ENCODE data around the gene GINS1.

- TF ChIP-seq CTCF (IDR thresholded peaks at IDR 0.05) (no peak), SIN3A (IDR thresholded peaks at IDR 0.05; ENCODE audit: borderline replicate concordance, insufficient read depth, low read depth, low read length) (no peak), REST (IDR thresholded peaks at IDR 0.05; ENCODE audit: insufficient read depth in 1 of 2, low read depth in 2 of 2, low read length in 1 of 2) (no peak)
Observed at GRCh38 chr20:25465243-25466135, 58.0 kb downstream of the GINS1 start.

Data from Panc1 (cell line).